ENCODE data around the gene CCDC88C. TPM values are rescaled to one million over a fixed set of nuclear protein-coding genes. Genes with fewer than 3 reads are reported as not detected.

CCDC88C gene
- polyA plus RNA-seq, 1 donor (not counting 4 experiments of a cell fraction or from before 2014, with no cell fraction given): 2.4 TPM

DNA sequence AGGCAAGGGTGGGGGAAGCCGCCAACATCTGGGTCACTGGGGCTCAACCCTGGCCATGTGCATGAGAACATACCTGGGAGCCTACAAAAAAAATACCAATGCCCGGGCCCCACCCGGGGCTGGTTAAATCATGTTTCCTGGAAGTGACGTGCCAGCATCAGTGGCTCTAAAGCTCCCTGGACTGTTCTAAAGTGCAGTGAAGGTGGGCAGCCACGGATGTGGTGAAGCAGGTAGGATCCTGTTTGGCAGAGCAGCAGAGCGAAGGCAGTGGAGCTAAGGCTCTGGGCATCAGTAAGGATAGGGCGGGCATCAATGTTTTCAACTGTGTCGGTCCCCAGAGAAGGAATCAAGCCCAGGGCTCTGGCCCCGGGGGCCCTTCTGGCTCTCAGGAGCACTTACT, 172.6 kb downstream of the CCDC88C start:
- Histone ChIP-seq H3K27me3 (ENCODE audit: control insufficient read depth, extremely low read depth, insufficient read depth, low read length) (no peaks in the 10 kb centered on the region), H4K20me1 (ENCODE audit: control insufficient read depth, extremely low read depth, insufficient read depth, low read length) (no peaks in the 10 kb centered on the region), H2AFZ (ENCODE audit: control insufficient read depth, low read length) (peak overlapping the region; percentile 86), H3K79me2 (ENCODE audit: control insufficient read depth, insufficient read depth, low read length) (no peaks in the 10 kb centered on the region), H3K9me3 (ENCODE audit: control insufficient read depth, low read depth, low read length) (no peaks in the 10 kb centered on the region), H3K36me3 (ENCODE audit: control insufficient read depth in 2 of 2, extremely low read depth in 1 of 2, insufficient read depth in 2 of 2, low read length in 2 of 2) (no peaks in the 10 kb centered on the region), H3K4me2 (ENCODE audit: control insufficient read depth, extremely low read depth, insufficient read depth, low read depth, low read length) (peak overlapping the region; percentile 92), H3K9ac (ENCODE audit: control insufficient read depth, extremely low read depth, insufficient read depth, low read length) (peak overlapping the region; percentile 66), H3K4me1 (ENCODE audit: control insufficient read depth, extremely low read depth, insufficient read depth, low read length) (peaks cover 27% of the 10 kb centered on the region), H3K9me1 (ENCODE audit: control insufficient read depth, extremely low read depth, insufficient read depth, low read length) (peaks cover 3% of the 10 kb centered on the region), H3K4me3 (ENCODE audit: control insufficient read depth in 2 of 3, extremely low read depth in 1 of 3, insufficient read depth in 2 of 3, low read depth in 1 of 3, low read length in 3 of 3) (peak overlapping the region in 2 of 3 experiments; percentile 7 to 51), H3K27ac (ENCODE audit: control insufficient read depth, insufficient read depth, low read length) (peak overlapping the region; percentile 87)
- no peak for DNase-seq (ENCODE audit: low read depth, low spot score)
- no peak for TF ChIP-seq EZH2 (IDR thresholded peaks at IDR 0.05; ENCODE audit: low read length)
- no peak for TF ChIP-seq CTCF (optimal IDR thresholded peaks at IDR 0.05 in 1 of 3, IDR thresholded peaks at IDR 0.05 in 1 of 3, conservative IDR thresholded peaks at IDR 0.05 in 1 of 3; ENCODE audit: extremely low read depth in 1 of 3, insufficient read depth in 2 of 3, low read length in 3 of 3)
- dilution Hi-C loops (cut with MboI; ENCODE audit: extremely low pct_ligation_motif_present, low sequenced_read_pairs): no loop called here
- no peak for FAIRE-seq

GRCh38 chr14:91244501-91244901, 173.1 kb downstream of the CCDC88C start, which contains the start of gene GPR68:
GPR68 (minus strand) TSS chr14:91244704; CDS start chr14:91235050, 9,654 bp downstream.
- H3K79me2 ChIP-seq (ENCODE audit: control insufficient read depth, insufficient read depth, low read length): no peaks in the 10 kb centered on the region
- dilution Hi-C loops (cut with MboI; ENCODE audit: extremely low pct_ligation_motif_present, low sequenced_read_pairs): no loop called here
- H3K4me3 ChIP-seq (ENCODE audit: control insufficient read depth in 2 of 3, extremely low read depth in 1 of 3, insufficient read depth in 2 of 3, low read depth in 1 of 3, low read length in 3 of 3): peak within 1 kb of the TSS in 2 of 3 experiments; percentile 40 to 51
- no peaks in the 10 kb centered on the region for H3K36me3 ChIP-seq (ENCODE audit: control insufficient read depth in 2 of 2, extremely low read depth in 1 of 2, insufficient read depth in 2 of 2, low read length in 2 of 2)
- no peak for DNase-seq (ENCODE audit: low read depth, low spot score)
- no peak for FAIRE-seq
- peaks cover 3% of the 10 kb centered on the region for H3K9me1 ChIP-seq (ENCODE audit: control insufficient read depth, extremely low read depth, insufficient read depth, low read length)
- H3K27me3 ChIP-seq (ENCODE audit: control insufficient read depth, extremely low read depth, insufficient read depth, low read length): no peaks in the 10 kb centered on the region
- H2AFZ ChIP-seq (ENCODE audit: control insufficient read depth, low read length): peak within 1 kb of the TSS; percentile 86
- peaks cover 27% of the 10 kb centered on the region for H3K4me1 ChIP-seq (ENCODE audit: control insufficient read depth, extremely low read depth, insufficient read depth, low read length)
- no peaks in the 10 kb centered on the region for H4K20me1 ChIP-seq (ENCODE audit: control insufficient read depth, extremely low read depth, insufficient read depth, low read length)
- peak within 1 kb of the TSS; percentile 92 for H3K4me2 ChIP-seq (ENCODE audit: control insufficient read depth, extremely low read depth, insufficient read depth, low read depth, low read length)
- no peak for TF ChIP-seq EZH2 (IDR thresholded peaks at IDR 0.05; ENCODE audit: low read length)
- no peak for TF ChIP-seq CTCF (optimal IDR thresholded peaks at IDR 0.05 in 1 of 3, IDR thresholded peaks at IDR 0.05 in 1 of 3, conservative IDR thresholded peaks at IDR 0.05 in 1 of 3; ENCODE audit: extremely low read depth in 1 of 3, insufficient read depth in 2 of 3, low read length in 3 of 3)
- H3K9me3 ChIP-seq (ENCODE audit: control insufficient read depth, low read depth, low read length): no peaks in the 10 kb centered on the region
- H3K27ac ChIP-seq (ENCODE audit: control insufficient read depth, insufficient read depth, low read length): peak within 1 kb of the TSS; percentile 87
- peak within 1 kb of the TSS; percentile 66 for H3K9ac ChIP-seq (ENCODE audit: control insufficient read depth, extremely low read depth, insufficient read depth, low read length)

Data from keratinocyte (primary cell).